Medulla oblongata (tissue), 1 donor: ENCODE measurements around the gene CSTB.
A peak's percentile ranks its signal among the peaks of the same experiment; 100 is the strongest.

Experiments
- DNase-seq: peaks from one replicate; pipeline ENCODE4 v3.0.0-alpha.2; 2015; ENCODE audit errors: extremely low spot score

CSTB gene

GRCh38 chr21:43728467-43729390 lies 47.4 kb downstream of the CSTB start:
- DNase-seq = peak; percentile 94

- DNase-seq = no peak
Measured at GRCh38 chr21:43728154-43728466, 48.0 kb downstream of the CSTB start.

GRCh38 chr21:43727519-43728153 lies 48.5 kb downstream of the CSTB start:
- DNase-seq = peak; percentile 56

- no peak for DNase-seq
Measured at GRCh38 chr21:43726686-43727518, 49.2 kb downstream of the CSTB start.
